ENCODE results near the gene NTRK2.
"Not testable (repeated sequence)": the region's sequence is repeated elsewhere in the genome, so short reads cannot be mapped to it uniquely, and the experiment has no call there.

NTRK2 gene

DNA sequence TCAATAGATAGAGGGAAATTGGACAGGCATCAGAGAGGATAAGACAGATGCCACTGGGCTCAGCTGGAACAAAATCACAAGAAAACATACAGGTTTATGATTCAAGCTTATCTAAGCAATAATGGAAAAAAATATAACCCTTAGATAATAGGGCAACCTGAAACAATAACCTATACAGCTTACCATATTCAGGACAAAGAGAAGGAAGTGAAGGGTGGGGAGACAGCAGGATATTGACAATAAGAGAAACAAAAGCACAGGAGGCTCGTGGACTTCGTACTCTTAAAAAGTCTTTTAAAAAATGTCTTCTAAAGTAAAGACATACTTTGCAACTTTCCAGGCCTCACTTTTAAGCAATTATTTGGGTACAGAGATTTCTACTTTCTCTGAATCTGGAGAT, 225.3 kb downstream of the NTRK2 start:
- no peak for TF ChIP-seq CTCF (IDR thresholded peaks at IDR 0.05; ENCODE audit: extremely low read depth, missing control alignments)
- DNase-seq (ENCODE audit: low spot score): no peak

DNA sequence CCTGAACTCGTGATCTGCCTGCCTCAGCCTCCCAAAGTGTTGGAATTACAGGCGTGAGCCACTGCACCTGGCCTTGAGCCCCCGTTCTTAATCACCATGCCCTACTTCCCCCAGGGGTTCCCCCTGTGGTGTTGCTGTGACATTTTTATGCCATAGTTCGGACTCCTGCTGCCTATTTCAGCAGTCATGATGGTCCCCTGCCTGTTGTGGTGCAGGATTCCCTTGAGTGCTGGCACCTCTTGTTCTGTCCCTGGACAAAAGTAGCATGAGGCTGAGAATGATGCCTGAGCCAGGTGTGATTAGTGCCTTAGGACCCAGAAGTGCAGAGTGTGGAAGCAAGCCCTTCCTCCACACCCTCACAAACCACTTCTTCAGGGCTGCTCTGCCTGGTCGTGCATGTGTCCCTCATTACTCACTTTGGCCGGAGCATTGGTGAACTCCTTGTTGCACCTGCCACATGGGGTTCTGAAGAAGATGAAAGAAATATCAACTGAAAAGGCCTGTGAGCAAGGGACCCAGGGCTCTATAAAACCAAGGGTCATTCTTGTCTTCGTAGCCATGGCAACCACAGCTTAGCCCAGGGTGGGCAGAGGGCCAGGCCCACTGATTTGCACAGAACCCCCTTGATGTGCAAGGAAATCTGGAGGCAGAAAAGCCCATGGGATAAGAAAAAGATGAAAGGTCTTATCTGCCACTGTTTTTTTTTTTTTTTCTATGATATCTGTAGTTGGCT, 228.0 kb downstream of the NTRK2 start:
- no peak for DNase-seq (ENCODE audit: low spot score)
- TF ChIP-seq CTCF (IDR thresholded peaks at IDR 0.05; ENCODE audit: extremely low read depth, missing control alignments): no peak

- no peak for DNase-seq (ENCODE audit: low spot score)
- TF ChIP-seq CTCF (IDR thresholded peaks at IDR 0.05; ENCODE audit: extremely low read depth, missing control alignments): no peak
Measured at GRCh38 chr9:84898188-84898587, 228.7 kb downstream of the NTRK2 start.

DNA sequence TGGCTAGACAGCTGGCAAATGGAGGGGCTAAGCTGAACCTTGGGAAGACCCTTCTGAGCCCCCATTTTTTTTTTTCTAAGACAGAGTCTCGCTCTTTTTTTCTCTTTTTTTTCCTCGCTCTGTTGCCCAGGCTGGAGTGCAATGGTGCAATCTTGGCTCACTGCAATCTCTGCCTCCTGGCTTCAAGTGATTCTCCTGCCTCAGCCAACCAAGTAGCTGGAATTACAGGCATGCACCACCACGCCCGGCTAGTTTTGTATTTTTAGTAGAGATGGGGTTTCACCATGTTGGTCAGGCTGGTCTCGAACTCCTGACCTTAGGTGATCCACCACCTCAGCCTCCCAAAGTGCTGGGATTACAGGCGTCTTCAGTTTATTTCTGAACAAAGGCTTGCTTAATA, 229.1 kb downstream of the NTRK2 start:
- not testable (repeated sequence) for DNase-seq (ENCODE audit: low spot score)

- TF ChIP-seq CTCF (IDR thresholded peaks at IDR 0.05; ENCODE audit: extremely low read depth, missing control alignments): no peak
- no peak for DNase-seq (ENCODE audit: low spot score)
Measured at GRCh38 chr9:84899326-84899725, 229.8 kb downstream of the NTRK2 start.

DNA sequence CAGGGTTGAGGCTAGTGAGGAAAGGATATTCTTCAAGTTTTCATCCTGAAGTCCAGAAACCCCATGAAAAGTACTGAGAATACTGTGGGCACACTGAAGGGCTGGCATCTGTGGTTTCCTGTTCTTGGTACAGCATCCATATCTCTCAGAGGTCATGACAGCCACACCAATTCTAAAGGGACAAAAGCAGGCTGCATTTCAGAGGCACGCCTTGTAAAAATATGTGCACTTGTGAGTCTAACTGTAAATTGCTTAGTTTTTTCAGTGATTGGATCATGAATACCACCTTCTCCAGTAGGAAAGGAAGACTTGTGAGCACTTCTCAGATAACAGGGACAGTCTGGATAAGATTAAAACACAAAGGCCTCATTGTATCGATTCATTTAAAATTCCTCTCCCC, 230.9 kb downstream of the NTRK2 start:
- no peak for DNase-seq (ENCODE audit: low spot score)
- no peak for TF ChIP-seq CTCF (IDR thresholded peaks at IDR 0.05; ENCODE audit: extremely low read depth, missing control alignments)

- no peak for TF ChIP-seq CTCF (IDR thresholded peaks at IDR 0.05; ENCODE audit: extremely low read depth, missing control alignments)
- DNase-seq (ENCODE audit: low spot score): no peak
Measured at GRCh38 chr9:84903963-84904362, 234.4 kb downstream of the NTRK2 start.

GRCh38 chr9:84916769-84917168, 247.2 kb downstream of the NTRK2 start:
- TF ChIP-seq CTCF (IDR thresholded peaks at IDR 0.05; ENCODE audit: extremely low read depth, missing control alignments): no peak
- no peak for DNase-seq (ENCODE audit: low spot score)

Data from GM20000 (cell line).